NCI-H2171 treated with DMSO at 0.1 percent for 48 hours (cell line): ENCODE measurements around the gene HSPA4.
"Not testable (repeated sequence)": the region's sequence is repeated elsewhere in the genome, so short reads cannot be mapped to it uniquely, and the experiment has no call there.

Experiments
- DNase-seq: peaks from one replicate; lab custom pipeline; 2025; lab: John Stamatoyannopoulos, UW

Gene HSPA4

GRCh38 chr5:133050521-133050920 is 1.3 kb upstream of the HSPA4 start:
- DNase-seq, result no peak

GRCh38 chr5:133051061-133051541 is 712 bp upstream of the HSPA4 start:
- DNase-seq, result no peak

- no peak for DNase-seq
Observed at GRCh38 chr5:133052317-133053175, 733 bp downstream of the HSPA4 start.

GRCh38 chr5:133053448-133053847 is 1.6 kb downstream of the HSPA4 start:
- DNase-seq, result no peak

GRCh38 chr5:133054697-133055471 is 3.1 kb downstream of the HSPA4 start:
- DNase-seq, result no peak

- no peak for DNase-seq
Observed at GRCh38 chr5:133056891-133057290, 5.1 kb downstream of the HSPA4 start.

- no peak for DNase-seq
Observed at GRCh38 chr5:133059621-133060020, 7.8 kb downstream of the HSPA4 start.

- DNase-seq, result no peak
Observed at GRCh38 chr5:133062276-133062675, 10.5 kb downstream of the HSPA4 start.

GRCh38 chr5:133063965-133064364 is 12.2 kb downstream of the HSPA4 start:
- no peak for DNase-seq

GRCh38 chr5:133065471-133065870 is 13.7 kb downstream of the HSPA4 start:
- DNase-seq, result no peak

- DNase-seq, result no peak
Observed at GRCh38 chr5:133066045-133066444, 14.2 kb downstream of the HSPA4 start.

- DNase-seq, result no peak
Observed at GRCh38 chr5:133072021-133072420, 20.2 kb downstream of the HSPA4 start.

- no peak for DNase-seq
Observed at GRCh38 chr5:133075572-133076536, 24.0 kb downstream of the HSPA4 start.

- no peak for DNase-seq
Observed at GRCh38 chr5:133079048-133079447, 27.2 kb downstream of the HSPA4 start.

- no peak for DNase-seq
Observed at GRCh38 chr5:133081036-133081435, 29.2 kb downstream of the HSPA4 start.

GRCh38 chr5:133081703-133082102 is 29.9 kb downstream of the HSPA4 start:
- no peak for DNase-seq

- no peak for DNase-seq
Observed at GRCh38 chr5:133082128-133082527, 30.3 kb downstream of the HSPA4 start.

- no peak for DNase-seq
Observed at GRCh38 chr5:133083901-133084300, 32.1 kb downstream of the HSPA4 start.

- DNase-seq, result not testable (repeated sequence)
Observed at GRCh38 chr5:133085171-133085570, 33.4 kb downstream of the HSPA4 start.

- no peak for DNase-seq
Observed at GRCh38 chr5:133086366-133086875, 34.6 kb downstream of the HSPA4 start.

- no peak for DNase-seq
Observed at GRCh38 chr5:133088064-133088463, 36.3 kb downstream of the HSPA4 start.

GRCh38 chr5:133091034-133091433 is 39.2 kb downstream of the HSPA4 start:
- DNase-seq, result no peak
